CD4-positive, alpha-beta T cell treated with Interleukin-10 for 1 hour (primary cell): ENCODE measurements around the gene METTL13.
"Not testable (repeated sequence)": the region's sequence is repeated elsewhere in the genome, so short reads cannot be mapped to it uniquely, and the experiment has no call there.

ENCODE experiments used
- DNase-seq: peaks from one replicate; pipeline ENCODE4 v3.0.0-alpha.2; 2020

The METTL13 gene

DNA sequence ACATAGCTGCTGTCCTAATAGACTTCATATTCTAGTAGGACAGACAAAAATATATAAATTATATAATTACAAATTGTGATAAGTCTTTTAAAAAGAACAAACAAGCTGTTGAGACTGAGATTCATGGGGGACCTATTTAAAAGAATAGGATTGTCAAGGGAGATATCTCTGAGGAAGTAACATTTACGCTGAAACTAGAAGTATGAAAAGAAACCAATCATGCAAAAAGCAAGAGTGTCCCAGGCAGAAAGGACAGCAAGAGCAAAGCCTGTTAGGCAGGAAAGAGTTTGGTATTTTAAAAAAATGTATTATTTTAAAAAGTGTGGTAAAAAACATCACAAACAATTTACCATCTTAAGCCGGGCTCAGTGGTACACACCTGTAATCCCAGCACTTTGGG lies 9.1 kb upstream of the METTL13 start:
- DNase-seq = no peak

DNA sequence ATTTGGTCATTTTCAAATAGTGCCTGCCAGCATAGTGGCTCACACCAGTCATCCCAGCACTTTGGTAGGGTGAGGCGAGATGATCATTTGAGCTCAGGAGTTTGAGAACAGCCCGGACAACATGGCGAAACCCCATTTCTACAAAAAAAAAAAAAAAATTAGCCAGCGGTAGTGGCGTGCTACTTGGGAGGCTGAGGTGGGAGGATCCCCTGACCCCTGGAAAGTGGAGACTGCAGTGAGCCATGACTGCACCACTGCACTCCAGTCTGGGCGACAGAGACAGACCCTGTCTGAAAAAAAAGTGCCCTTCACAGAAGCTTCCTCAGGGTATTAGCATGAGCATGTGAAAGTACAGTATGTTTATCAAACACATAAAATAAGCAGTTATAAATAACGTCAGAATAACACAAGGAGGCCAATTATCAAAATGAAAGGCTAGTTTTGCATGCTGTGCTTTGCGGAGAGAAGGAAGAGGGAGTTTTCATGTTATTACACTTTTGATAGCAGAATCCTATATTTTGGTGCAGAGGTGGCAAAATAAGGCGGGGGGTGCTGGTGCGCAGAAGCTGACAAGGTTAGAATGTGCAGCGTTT lies 781 bp upstream of the METTL13 start:
- DNase-seq = no peak

DNA sequence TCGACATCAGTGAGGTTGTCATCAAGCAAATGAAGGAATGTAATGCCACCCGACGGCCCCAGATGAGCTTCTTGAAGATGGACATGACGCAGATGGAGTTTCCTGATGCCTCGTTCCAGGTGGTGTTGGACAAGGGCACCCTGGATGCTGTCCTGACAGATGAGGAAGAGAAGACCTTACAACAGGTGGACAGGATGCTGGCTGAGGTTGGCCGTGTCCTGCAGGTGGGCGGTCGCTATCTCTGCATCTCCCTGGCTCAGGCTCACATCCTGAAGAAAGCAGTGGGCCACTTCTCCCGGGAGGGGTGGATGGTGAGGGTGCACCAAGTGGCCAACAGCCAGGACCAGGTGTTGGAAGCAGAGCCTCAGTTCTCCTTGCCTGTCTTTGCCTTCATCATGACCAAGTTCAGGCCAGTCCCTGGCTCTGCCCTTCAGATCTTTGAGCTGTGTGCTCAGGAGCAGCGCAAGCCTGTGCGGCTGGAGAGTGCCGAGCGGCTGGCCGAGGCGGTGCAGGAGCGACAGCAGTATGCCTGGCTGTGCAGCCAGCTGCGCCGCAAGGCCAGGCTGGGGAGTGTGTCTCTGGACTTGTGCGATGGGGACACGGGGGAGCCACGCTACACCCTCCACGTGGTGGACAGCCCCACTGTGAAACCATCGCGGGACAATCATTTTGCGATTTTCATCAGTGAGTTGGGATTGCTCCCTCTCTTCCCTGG lies 2.5 kb downstream of the METTL13 start:
- no peak for DNase-seq

DNA sequence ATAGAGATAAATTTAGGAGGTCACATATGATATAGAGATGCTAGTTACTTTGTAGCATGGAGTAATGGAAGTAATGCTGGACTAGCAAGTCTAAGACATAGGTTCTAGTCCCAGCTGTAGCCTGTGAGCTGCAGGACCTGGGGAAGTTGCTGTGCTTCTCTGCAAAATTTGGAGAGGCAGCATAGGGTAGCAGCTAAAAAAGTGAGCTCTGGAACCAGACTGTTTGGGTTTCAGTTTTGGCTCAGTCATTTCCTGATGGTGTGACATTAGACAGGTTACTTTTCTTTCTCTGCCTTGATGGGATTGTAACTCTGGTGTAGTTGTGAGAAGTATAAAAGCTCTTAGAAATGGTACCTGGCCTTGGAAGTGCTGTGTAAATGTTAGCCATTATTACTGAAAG lies 3.3 kb downstream of the METTL13 start:
- DNase-seq = no peak

DNA sequence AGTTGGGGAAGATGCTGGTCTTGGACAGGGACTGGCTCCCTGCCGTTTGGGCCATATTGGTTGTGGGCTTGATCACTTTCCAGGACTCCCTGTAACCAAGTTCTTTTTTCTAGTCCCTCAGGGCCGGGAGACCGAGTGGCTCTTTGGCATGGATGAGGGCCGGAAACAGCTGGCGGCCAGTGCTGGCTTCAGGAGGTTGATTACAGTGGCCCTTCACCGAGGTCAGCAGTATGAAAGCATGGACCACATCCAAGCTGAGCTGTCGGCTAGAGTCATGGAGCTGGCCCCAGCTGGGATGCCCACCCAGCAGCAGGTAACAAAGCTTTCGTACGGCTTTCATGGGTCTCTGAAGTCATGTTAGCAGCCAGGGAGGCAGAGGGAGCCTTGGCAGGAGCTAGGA lies 4.3 kb downstream of the METTL13 start:
- no peak for DNase-seq

DNA sequence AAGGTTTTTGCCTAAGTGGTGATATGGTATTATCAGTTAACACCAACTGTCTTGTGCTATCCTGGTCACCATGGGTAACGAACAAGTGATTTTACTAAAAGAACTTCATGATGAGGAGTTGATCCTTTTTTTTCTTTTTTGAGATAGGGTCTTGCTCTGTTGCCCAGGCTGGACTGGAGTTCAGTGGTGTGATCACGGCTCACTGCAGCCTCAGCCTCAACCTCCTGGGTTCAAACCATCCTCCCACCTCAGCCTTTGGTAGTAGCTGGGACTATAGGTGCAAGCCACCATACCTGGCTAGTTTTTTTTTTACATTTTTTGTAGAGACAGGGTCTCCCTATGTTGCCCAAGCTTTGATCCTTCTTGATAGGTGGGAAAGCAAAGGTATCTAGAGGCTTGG lies 5.1 kb downstream of the METTL13 start:
- no peak for DNase-seq

DNA sequence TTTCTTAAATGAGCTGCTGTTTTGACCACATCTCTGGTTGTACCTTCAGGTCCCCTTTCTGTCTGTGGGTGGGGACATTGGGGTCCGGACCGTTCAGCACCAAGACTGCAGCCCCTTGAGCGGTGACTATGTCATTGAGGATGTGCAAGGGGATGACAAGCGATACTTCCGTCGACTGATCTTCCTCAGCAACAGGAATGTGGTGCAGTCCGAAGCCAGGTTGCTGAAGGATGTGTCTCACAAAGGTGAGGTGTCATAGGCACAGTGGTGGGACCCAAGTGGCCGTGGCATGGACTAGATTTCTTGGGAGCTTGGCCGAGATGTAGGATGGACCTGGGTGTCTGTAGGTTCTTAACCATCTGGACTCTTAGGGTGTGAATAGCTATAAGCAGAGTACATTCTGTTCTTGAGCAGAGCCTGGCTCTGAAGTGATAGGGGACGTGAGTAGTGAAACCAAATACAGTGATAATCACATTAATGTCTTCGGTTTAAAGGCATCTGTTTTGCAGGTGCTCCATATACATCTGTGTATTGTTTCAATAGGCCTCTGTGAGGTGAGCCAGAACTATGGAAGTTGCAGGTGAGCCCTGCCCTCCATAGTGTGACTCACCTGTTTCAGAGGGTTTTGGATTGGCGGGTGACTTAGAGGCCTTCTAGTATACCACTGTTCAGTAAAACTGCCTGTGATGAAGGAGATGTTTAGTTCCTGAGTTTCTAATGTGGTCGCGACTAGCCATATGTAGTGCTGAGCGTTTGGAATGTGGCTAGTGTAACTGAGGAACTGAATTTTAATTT lies 6.4 kb downstream of the METTL13 start:
- DNase-seq = no peak

DNA sequence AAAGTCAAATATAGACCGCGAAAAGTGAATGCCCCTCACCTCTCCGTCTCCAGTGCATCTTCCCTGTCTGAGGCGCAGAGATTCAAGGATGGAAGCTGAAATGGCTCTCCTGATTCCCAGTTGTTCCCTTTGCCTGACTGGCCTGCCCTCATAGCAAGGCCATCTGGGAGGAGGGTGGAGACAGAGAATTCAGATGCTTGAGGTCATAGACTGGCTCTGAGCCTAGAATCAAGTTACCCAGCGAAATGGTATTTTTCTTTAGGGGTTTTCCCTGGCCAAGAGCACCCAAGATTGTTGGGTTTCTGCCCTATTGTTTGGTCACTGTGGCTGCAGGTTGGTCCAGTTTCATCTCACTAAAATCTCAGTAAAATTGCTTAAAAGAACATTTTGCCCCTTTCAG lies 7.2 kb downstream of the METTL13 start:
- no peak for DNase-seq

DNA sequence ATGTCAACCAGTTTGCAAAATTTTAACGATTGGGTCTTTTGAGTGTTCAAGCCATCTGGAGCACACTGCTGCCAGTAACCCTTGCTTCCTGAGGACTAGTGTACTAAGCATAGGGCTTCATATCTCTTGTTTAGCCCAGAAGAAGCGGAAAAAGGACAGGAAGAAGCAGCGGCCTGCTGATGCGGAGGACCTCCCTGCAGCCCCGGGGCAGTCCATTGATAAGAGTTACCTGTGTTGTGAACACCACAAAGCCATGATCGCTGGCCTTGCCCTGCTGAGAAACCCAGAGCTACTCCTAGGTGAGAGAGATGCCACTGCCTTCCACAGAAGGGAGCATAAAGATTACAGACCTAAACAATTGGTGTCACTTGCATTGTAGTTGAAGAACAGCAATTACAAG lies 8.9 kb downstream of the METTL13 start:
- DNase-seq = no peak

DNA sequence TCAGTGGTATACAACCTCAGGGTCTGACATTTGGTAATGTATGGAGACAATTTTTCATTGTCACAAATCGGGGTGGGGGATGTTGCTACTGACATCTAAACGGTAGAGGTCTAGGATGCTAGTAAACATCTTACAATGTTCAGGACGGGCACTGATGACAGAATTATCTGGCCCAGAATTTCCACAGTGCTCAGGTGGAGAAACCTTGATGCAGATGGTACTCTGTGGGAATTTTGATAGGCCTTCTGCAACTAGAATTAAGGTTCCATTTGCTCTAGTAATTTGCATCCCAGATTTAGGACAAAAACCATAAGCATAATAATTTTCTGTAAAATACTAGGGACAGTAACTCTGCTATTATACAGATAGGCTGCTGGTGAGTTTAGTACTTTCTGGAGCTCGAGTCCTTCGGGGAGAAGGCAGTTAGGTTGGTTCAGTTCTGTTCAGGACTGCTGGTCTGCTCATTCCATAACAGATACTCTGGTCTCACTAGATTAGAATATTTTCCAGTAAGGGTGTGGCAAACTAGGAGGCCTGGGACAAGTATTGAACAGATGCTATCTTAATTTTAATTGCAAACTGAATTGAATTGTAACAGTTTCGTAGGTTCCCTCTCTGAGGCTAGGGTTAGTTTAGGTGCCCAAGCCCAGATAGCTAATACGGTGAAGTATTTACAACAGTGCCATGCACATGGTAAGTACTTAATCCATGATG lies 11.4 kb downstream of the METTL13 start:
- no peak for DNase-seq

DNA sequence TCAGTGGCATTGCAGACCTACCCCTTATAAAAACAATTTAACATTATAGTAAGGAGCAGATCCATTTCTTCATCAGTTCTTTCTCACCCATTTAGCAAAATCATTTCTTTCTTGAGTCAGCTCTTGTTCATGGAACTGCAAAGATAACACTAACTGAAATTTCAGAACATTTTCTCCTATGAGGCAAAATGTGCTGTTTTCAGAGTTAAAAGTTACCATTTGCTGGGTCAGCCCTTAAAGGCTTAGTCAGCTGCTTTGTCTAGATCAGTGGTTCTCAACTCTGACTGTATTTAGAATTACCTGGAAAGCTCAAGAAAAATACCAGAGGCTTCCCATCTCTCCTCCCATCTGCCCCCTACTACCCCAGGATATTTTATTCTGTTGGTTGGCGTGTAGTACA lies 12.2 kb downstream of the METTL13 start:
- DNase-seq = no peak

DNA sequence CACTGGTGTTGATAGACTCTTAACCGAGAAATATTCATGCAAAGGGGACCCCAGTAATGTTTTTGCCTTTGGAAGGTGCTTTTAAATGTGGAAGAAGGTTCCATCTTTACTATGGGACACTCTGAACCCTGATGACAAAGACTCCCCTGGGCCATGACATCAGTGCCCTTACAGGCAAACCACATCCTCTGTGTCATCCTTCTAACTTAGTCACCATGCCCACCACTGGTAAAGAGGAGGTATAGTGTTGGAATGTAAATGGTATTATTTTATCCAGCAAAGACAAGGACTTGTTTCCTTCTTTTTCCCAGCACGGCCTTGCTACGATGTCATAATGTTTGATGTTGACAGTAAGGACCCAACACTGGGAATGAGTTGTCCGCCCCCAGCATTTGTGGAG lies 12.6 kb downstream of the METTL13 start:
- no peak for DNase-seq

DNA sequence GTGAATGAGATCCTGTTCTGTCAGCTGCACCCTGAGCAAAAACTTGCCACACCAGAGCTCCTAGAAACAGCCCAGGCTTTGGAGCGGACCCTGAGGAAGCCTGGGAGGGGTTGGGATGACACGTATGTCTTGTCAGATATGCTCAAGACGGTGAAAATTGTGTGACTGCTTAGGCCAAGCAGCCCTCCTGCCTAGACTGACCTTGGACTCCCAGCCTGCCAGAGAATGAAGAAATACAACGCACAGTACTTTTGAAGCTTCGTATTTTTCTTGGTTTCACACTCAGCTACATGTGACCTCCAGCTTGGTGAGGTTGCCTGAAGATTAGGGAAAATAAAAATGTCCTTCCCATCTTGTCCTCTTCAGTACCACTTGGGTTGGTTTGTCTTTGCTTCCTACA lies 15.1 kb downstream of the METTL13 start:
- no peak for DNase-seq

DNA sequence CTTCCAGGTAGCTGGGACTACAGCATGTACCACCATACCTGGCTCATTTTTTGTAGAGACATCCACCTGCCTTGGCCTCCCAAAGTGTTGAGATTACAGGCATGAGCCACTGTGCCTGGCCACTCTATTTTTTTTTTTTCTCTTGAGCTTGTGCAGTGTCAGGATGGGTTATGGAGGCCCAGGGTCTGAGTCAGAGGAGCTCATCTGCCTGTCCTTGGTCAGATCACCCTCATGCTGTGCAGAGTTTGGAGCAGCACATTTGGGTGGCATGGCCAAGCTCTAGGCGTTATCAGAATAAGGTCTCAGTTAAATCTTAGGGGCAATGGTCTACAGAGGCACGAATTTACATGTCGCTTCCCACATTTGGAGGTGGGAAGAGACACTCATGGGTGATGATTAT lies 16.9 kb downstream of the METTL13 start:
- DNase-seq = no peak

DNA sequence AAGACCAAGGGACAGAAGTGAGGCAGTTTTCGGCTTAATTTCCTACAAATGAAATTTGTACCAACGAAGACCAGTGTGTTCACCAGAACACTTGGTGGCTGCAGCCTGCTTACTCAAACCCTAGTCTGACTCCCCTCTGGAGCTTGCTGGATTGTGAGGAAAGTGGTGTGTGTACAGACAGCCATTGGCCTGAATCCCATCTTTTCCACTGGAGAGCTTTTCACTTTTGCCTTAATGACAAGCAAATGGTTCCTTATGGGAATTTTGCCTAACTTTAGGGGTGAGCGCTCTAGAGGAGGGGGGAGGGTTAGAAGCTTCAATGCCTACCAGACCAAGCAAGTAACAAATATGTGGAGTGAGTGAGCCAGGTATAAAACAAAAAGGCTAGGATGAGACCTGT lies 17.3 kb downstream of the METTL13 start:
- no peak for DNase-seq

DNA sequence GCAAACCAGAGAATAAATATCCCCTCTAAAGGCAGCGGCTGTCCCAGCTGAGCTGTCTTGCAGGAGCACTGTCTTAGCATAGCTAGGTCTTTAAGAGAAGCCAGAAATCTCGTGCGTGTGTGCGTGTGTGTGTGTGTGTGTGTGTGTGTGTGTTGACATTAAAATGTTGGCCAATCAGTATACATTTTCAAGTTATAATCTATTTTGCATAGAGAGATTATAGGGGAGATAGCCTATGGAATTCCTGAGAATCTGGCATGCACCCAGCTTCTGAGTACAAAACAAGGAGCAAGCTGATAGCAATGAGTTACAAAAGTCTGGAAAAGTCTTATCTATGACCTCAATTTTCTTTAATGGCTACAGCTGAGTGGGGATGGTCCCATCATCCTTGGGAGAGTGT lies 17.7 kb downstream of the METTL13 start:
- DNase-seq = no peak

DNA sequence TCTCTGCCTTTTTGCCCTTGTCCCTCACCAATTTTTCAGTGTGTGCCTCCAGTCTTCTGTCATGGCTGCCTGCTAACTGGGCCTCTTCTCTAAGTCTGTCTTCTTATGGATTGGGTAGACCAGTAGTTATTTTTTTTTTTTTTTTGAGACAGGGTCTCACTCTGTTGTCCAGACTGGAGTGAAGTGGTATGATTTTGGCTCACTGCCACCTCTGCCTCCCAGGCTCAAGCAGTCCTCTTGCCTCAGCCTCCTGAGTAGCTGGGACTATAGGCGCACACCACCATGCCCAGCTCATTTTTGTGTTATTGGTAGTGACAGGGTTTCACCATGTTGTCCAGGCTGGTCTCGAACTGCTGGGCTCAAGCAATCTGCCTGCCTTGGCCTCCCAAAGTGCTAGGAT lies 18.2 kb downstream of the METTL13 start:
- DNase-seq = not testable (repeated sequence)

DNA sequence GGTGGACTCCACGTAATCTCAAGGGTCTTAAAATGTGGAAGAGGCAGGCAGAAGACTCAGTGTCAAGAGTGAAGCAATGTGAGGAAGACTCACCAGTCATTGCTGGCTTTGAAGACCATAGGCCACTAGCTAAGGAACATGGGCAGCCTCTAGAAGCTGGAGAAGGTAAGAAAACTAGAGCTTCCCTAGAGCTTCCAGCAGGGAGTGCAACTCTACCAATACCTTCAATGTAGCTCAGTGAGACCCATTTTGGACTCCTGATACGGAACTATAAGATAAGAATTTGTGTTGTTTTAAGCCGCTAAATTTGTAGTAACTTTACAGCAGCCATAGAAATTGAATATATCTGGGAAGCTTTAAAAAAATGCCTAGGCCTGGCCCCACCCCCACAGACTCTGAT lies 18.9 kb downstream of the METTL13 start:
- DNase-seq = no peak

DNA sequence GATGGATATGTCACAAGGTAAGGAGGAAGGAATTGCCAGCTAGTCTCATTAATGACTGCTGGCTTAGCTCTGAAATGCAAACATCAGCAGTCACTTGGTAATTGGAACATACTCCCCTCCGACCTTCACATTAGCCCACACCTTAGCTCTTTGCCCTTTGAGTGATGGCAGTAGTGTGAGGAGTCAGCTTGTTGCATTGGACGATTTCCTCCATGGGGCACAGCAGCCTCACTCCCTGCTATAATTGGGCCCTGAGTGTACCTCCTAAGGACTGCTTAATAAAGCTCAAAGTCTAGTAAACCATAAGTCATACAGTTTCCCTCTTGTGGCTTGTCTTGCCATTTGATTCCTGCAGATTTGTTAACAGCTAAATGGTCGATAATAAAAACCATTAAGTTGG lies 19.4 kb downstream of the METTL13 start:
- DNase-seq = no peak

DNA sequence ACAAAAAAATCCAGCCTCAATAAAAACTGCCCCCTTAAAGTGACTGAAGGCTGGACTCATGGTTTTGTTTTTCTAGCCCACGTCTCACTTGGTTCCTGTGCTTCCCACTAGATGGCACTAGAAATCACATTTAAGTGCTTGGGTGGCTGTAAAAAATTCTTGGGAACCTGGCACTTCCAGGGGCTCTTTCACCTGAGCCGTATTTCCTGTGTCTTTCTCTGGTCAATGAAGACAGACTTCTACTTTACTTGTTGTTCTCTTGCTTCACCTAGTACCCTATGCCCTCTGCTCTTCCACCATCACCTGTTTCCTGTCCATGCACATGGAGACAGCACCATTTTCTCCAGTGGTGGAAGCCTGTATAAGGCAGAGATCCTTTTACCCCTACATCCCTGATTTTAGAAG lies 20.0 kb downstream of the METTL13 start:
- peak; percentile 35 for DNase-seq

DNA sequence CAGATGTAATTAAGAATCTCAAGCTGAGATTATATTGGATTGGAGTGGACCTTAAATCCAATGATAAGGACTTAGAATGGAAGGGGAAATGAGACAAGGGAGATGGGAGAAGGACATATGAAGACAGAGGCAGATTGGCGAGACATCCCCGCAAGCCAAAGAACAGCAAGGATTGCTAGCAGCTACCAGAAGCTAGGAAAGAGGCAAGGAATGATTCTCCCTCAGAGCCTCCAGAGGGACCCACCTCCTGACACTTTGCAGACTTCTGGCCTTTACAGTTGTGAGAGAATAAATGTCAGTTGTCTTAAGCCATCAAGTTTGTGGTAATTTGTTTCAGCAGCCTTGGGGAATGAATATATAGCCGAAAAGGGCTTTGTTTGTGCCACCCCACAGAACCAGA lies 20.7 kb downstream of the METTL13 start:
- DNase-seq = no peak

DNA sequence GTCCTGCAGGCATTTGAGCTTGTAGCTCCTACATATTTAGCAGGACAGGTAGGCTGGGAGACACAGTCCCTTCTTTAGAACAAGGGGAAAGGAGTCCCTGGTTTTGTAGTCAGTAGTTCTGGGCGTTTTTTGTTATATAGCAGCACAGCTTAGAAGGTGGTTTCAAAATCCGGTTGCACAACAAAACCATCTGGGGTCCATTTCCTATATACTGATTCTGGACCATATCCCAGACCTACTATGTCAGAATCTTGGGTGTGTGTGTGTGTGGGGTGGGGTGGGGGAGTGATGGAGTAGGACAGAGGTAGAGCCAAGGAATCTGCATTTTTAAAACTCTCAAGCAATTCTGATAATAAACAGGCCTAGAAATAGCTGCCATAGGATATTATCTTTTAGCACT lies 21.6 kb downstream of the METTL13 start:
- DNase-seq = no peak

DNA sequence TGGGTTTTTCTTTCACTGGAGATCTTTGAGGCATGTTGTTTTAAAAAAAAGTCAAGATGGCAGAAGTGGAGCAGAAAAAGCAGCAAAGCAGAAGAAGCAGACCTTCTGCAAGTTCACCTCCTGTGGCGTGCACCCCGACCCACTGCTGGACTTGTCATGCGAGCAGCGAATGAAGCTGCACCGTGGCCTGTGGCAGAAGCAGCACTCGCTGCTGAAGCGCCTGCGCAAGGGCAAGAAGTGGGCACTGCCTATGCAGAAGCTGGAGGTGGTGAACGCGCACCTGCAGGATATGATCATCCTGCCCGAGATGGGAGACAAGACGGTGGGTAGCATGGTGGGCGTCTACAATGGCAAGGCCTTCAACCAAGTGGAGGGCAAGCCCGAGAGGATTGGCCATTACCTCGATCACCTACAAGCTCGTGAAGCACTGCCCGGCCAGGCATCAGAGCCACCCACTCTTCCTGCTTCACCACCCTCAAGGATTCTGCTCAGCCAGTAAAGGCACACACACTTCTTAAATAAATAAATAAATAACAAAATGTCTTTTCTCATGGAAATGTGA lies 22.1 kb downstream of the METTL13 start:
- DNase-seq = no peak
